ENCODE data around the gene SDR42E2.

- TF ChIP-seq YY1 (IDR thresholded peaks at IDR 0.05), result no peak
- no peak for TF ChIP-seq MAX (IDR thresholded peaks at IDR 0.05)
- no peak for TF ChIP-seq CTCF (IDR thresholded peaks at IDR 0.05; ENCODE audit: low read depth, low read length, missing input control)
- TF ChIP-seq GABPA (IDR thresholded peaks at IDR 0.05 in 1 of 2, conservative IDR thresholded peaks at IDR 0.05 in 1 of 2), result no peak
- no peak for TF ChIP-seq RAD21 (IDR thresholded peaks at IDR 0.05)
Observed at GRCh38 chr16:22220069-22220440, 57.7 kb downstream of the SDR42E2 start.
